GM18909 (cell line): ENCODE measurements around the gene BORCS5.
"Not testable (repeated sequence)": the region's sequence is repeated elsewhere in the genome, so short reads cannot be mapped to it uniquely, and the experiment has no call there.

ENCODE experiments used
- ATAC-seq: cut with Tn5 transposase; IDR thresholded peaks from one replicate; pipeline ENCODE4 v1.9.1; 2021; ENCODE audit warnings: mild to moderate bottlenecking; ENCODE audit not compliant: unreplicated experiment, poor library complexity

The BORCS5 gene

DNA sequence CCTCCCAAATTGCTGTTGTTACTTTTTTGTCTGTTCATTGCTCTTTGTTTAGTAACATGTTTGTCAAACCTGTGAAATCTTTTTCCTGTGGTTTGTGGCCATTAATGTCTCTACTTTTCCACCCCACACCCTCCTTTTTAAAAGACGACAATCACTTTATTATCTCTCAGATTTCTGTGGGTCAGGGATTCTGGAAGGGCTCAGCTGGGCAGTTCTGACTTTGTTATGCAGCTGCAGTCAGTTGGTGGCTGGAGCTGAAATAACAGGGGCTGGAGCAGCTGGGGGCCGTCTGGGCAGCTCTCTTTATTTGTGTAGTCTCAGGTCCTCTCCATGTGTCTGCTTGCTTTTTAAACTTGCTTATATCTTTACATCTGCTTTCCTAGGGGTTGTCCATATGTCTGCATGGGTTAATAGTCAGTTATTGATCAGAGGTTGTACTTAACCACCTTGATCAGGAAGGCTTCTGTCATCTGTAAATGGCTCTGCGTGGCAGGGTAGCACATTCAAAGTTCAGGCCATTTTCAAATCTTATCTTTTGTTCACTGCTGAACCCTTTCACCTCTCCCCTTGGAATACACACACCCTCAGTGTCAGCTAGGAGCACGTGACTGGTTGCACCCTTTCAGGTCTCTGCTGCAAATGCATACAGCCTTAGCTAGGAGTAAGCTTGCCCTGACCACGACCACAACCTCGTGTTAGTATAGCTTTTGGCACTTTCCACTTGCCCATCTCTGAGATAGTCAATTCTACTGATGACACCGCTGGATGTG lies 27.9 kb downstream of the BORCS5 start:
- ATAC-seq, result peak; percentile 58

DNA sequence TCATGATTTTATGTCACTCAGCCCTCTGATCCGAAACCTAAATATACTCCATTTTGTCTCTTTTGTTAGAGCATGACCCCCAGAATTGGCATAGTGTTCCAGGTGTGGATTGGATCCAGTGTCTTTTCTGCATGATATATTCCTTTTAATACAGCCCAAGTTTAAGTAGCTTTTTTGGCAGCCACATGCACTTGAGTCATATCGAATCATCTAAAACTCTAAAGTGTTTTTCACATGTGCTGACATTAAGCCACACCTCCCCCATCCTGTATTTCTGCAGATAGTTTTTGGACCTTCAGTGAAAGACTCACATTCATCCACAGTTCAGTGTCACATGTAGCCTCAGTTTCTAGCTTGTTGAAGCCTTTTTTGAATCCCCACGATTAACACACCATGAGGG lies 30.6 kb downstream of the BORCS5 start:
- no peak for ATAC-seq

DNA sequence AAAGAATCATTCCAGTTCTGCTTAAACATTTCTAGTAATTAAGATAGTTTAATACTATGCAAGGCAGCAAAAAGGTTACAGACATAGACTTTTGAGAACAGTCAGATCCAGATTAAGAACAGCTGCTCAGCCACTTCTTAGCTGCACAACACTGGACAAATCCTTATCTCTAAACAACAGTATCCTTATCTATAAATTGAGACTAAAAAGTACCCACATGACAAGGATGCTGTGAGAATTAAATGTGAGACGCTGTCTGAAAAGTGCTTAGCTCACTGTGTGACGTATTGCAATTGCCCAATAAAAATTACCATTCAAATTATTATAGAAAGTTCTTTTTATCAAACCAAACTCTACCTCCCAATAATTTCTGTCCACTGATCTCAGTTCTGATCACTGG lies 35.5 kb downstream of the BORCS5 start:
- no peak for ATAC-seq

DNA sequence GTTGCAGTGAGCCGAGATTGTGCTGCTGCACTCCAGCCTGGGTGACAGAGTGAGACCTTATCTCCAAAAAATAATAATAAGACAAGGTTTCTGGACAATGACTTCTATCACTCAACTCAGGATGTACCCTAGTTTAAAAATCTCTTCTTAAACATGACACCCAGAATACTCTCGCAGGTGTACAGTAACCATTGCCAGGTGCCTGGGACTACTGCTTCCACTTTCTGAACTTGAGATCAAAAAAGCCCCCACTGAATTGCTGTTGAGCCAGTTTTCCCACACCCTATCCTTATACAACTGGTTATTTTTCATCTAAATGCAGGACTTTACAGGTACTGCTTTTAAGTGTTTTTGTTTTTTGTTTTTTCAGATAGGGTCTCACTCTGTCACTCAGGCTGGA lies 36.3 kb downstream of the BORCS5 start:
- no peak for ATAC-seq

DNA sequence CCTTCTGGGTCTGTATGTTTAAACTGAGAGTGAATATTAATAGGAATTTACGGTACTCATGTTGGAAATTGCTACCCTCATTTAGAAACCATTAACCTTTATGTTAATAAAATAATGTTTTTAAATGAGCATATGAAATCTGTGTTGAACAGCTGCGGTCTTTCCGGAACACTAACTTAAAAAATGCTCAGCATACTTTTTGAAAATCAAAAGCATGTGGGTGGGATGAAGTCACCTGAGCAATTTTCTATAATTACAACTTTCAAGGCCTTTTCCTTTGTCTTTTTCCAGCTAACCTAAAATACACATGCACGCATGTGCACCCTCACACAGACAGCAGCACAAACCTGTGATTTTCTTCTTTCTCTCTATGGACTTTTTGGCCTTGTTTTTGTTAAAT lies 39.8 kb downstream of the BORCS5 start:
- ATAC-seq, result no peak

DNA sequence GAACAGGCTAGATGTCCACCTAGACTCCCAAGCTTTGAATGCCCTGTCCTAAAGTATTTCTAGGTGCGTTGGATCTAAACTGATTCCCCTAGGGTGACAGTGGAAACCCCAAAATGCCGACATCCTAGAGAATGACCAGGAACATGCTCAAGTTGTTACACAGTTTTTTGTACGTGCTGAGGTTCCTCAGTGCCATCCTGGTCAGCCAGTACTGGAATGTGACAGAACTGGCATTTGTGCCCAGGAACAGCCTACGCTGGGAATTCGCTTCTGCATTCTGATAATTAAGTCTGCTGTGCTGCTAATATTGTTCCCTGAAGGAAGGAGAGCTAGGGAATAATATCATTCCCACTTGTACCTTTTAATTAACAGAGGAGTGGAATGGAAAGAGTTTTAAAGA lies 40.3 kb downstream of the BORCS5 start:
- ATAC-seq, result no peak

DNA sequence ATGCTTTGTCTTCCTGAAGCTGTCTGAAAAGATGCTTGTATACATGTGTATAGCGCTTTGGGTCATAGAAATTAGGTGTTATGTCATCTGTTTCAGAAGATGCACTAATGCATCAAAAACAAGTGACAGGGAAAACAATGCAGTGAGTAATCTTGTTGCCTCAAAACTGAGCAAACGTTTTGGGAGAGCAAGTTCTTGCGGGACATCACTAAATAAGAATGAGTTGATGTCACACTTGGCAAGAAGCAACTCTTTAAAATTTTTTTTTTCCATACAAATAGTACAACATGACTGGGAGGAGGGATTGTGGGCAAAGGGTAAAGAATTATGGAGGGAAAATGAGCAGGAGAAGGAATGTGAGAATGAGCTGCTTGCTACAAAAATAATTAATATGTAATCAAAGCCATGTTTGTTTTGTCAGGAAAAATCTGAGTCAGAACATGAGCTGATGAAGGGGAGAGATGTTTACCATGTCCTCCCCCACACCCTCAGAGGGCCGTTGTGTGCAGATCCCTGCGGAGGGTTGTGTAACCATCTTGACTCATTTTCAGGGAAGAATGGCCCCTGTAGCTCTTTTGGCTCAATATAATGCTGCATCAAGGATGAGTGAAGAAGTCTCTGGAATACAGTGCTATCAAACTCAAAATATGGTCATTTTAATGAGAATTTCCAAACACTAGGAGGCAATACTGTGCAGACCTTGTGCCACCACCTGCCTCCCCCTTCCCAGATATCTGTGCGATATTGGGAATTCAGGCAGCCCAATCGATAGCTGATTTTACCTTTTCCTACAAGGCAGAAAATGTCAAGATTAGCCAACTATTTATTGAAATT lies 41.4 kb downstream of the BORCS5 start:
- ATAC-seq, result no peak

DNA sequence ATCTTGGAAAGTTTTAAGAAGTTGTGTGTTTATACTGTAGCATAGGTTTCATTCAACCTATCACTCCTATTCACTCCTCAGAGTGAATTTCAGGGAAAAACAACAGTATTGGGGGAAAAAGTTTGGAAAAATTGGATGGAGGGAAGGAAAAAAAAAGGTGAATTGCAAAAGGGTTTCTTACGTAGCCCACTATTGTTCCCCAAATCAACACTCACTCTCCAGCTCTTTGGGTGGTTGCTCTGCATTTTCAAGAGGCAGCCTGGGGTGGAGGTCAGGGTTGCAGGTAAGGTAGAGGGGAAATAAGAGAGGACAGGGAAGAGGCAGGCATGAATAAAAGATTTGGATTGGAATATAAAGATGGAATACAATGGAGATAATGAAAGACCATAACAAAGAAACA lies 42.3 kb downstream of the BORCS5 start:
- no peak for ATAC-seq

DNA sequence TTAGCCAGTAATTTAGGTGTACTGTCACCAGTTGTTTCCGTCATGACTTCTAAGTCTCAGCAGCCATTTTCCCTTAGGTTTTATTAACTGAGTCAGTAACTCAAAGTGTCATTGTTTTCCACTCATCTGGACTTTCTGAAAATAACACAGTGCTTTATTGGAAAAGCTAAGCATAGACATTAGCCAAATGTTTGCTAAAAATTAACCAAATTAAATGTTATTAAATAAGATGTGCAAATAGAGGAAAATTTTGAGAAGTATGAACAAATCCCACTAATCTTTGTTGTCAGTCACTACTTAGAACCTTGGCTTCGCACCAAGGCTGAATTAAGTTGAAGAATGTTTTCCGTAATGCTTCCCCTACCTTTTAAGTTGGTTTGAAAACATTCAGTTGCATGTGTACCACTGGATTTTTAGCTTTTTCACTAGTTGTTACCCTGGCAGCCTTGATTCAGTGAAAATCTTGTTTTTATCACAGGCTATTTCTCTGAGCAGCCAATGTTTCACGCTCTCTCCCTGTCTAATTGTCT lies 43.0 kb downstream of the BORCS5 start:
- no peak for ATAC-seq

DNA sequence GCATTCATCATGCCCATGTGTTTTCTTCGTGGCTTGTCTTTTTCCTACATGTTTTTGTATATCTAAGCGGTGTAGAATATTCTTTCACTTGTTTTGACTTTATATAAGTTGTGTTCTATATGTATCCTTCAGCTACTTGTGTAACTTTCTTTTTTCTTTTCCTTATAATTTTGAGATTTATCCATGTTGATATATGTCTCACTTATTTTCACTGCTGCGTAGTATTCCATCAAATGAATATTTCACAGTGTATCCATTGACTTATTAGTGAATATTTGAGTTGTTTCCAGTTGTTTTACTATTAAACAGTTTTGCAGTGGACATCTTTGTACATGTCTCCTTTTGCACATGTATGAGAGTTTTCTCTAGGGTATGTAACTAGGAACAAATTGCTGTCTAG lies 43.9 kb downstream of the BORCS5 start:
- ATAC-seq, result no peak

DNA sequence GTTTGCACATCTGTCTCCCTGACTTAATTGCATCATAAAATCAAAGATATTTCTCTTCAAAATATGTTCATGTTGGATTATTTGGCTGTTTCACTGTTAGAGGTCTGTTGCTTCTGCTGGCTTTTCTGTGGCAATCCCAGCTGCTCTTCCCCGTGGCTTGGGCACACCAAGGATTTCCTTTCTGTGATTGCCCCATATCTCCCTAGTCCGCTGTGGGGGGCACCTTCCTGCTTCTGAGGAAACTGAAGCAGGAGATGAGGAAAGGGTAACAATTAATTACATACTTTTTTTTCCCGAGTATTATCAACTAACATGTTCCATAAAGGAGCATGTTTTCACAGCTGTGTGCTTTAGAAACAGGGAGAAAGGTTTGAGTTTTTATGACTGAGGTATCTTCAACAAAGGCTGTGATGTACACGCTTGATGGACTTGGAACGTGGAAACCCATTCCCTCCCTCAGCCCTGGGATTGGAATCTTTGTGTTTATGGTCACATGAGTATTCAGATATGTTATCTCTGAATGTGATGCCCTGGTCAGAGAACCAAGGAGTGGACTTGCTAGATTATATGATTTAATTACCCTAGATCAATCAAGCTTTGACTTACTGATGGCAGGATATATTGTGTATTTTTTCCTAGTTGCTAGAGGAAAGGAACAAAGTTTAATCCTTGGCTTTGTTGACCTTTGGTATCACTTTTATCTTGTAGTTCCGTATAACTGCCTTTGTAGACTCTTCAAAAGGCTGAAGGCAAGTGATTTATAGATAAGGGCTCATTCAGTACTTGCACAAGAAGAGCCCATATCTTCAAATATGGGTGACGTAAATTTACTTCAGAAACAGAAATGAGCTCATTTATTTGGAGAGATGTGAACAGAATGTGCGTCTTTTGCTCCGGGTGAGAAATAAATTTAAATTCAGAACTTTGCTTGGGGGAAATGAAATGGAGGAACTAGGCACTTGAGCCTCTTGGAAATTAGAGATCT lies 46.7 kb downstream of the BORCS5 start:
- ATAC-seq, result no peak

DNA sequence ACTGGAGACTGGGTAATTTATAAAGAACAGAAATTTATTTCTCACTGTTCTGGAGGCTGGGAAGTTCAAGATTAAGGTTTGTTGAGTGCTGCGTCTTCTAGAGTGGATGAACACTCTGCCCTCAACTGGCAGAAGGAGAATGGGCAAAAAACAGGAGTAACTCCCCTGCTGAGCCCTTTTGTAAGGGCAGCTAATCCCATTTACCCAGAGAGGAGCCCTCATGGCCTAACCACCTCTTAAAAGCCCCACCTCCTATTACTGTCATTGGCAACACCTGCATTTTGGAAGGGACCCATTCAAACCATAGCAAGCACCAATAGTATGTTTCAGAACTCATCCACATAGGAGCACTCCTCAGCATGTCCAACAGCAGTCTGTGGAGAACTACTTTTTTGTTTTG lies 47.4 kb downstream of the BORCS5 start:
- no peak for ATAC-seq

DNA sequence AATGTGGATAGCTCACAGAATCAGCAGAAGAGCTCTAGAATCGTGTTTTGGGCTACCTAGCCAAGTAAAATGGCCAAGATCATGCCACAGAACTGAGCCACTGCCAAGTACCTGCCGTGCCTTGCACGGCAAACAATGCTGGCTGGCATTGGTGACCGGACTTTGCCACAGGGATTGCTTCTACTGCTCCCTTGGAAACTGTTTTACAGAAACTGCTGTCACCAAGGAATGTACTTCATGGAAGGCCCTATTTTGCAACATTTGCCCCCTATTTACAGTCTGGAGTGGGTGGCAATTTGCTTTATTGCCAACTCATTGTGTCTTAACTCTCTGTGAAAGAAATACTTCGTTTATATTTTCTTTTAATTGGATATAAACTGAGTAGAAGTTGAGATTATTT lies 49.0 kb downstream of the BORCS5 start:
- ATAC-seq, result no peak

DNA sequence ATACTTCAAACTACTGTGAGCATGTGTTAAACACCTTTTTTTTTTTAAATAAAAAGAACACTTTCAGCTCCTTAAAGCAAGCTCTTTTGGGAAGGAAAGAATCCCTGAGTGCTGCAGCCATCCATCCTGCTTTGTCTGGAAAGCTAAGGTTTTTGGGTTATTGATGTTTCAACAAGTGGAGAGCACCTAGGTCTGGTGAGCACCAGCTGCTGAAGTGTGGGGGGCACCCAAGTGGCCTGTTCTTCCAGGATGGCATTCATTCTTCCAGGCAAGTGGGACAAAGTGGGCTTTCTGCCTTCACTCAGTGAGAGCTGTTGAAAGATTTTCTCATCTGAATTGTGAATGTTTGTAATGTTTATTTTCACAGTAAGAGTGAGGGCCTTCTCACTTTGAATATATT lies 49.9 kb downstream of the BORCS5 start:
- ATAC-seq, result no peak

DNA sequence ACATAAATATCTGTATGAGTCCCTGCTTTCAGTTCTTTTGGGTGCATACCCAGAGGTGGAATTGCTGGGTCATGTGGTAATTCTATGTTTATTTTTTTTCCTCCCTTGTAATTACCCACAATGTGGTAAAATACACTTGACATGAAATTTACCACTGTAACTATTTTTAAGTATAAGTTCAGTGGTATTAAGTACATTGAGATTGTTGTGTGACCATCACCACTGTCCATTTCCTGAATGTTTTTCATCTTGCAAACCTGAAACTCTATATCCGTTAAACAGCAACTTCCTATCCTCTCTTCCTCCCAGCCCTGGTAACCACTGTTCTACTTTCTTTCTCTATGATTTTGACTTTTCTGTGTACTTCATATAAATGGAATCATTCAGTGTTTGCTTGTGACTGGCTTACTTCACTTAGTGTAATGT lies 51.4 kb downstream of the BORCS5 start:
- ATAC-seq, result peak; percentile 59

DNA sequence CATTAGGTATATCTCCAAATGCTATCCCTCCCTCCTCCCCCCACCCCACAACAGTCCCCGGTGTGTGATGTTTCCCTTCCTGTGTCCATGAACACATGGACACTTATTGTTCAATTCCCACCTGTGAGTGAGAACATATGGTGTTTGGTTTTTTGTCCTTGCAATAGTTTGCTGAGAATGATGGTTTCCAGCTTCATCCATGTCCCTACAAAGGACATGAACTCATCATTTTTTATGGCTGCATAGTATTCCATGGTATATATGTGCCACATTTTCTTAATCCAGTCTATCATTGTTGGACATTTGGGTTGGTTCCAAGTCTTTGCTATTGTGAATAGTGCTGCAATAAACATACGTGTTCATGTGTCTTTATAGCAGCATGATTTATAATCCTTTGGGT lies 52.5 kb downstream of the BORCS5 start:
- not testable (repeated sequence) for ATAC-seq

DNA sequence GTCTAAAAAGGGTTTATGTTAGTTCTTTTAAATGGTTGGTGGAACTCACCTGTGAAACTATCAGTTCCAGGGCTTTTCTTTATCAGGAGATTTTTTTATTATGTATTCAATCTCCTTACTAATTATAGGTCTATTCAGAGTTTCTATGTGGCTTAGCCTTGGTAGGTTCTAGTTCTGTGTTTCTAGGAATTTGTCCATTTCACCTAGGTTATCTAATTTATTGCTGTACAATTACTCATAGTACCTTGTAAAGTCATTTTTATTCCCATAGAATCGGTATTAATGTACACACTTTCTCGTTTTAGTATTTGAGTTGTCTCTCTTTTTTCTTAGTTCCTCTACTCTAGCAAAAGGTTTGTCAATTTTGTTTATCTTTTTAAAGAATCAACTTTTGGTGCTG lies 59.0 kb downstream of the BORCS5 start:
- ATAC-seq, result no peak

DNA sequence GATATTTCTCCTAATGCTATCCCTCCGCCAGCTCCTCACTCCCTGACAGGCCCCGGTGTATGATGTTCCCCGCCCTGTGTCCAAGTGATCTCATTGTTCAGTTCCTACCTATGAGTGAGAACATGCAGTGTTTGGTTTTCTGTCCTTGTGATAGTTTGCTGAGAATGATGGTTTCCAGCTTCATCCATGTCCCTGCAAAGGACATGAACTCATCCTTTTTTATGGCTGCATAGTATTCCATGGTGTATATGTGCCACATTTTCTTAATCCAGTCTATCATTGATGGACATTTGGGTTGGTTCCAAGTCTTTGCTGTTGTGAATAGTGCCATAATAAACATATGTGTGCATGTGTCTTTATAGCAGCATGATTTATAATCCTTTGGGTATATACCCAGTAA lies 62.3 kb downstream of the BORCS5 start:
- ATAC-seq, result not testable (repeated sequence)

DNA sequence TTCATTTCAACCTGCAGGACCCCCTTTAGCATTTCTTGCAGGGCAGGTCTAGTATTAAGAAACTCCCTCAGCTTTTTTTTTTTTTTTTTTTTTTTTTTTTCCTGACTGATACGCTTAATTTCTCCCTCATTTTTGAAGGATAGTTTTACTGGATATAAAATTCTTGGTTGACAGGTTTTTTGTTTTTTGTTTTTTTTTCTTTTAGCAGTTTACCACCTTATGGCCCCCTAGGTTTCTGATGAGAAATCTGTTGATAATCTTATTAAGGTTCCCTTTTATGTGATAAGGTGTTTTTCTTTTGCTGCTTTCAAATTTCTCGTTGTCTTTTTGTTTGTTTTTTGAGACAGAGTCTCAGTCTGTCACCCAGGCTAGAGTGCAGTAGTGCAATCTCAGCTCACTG lies 66.5 kb downstream of the BORCS5 start:
- no peak for ATAC-seq

DNA sequence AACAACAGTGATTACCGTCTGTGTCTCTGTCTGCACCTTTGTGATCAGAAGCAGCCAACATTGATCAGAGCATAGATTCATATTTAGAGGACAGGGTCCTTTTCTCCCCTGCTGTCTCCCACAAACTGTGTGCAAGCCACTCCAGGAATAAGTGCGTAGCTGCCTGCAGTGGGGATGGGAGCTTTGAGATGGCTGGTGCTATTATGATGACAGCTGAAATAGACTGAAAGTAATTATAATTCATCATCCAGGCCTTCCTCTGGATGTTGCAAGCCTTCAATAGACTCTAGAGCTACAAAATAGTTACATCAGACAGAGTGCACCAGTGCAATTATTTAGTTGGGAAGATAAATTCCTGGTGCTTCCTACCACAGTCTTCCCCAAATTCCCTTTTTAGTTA lies 68.1 kb downstream of the BORCS5 start:
- no peak for ATAC-seq
